Right lobe of liver (tissue), 6 donors: ENCODE results near the gene TMEM88. TPM values are rescaled to one million over a fixed set of nuclear protein-coding genes. Genes with fewer than 3 reads are reported as not detected.
A peak's percentile ranks its signal among the peaks of the same experiment; 100 is the strongest.

Experiments
- ATAC-seq, 4 donors: fragments of 200-7000 bp; cut with Tn5 transposase; one replicate each; pipeline ENCODE4 v1.9.1; 2020; ENCODE audit warnings: mild to moderate bottlenecking in 4 of 4, moderate library complexity in 4 of 4
- DNase-seq, 3 donors: peaks; one replicate each; pipeline ENCODE4 v3.0.0-alpha.2; 2020
- H3K27ac ChIP-seq, 3 donors: fragments of 200-600 bp; one replicate each; pipeline ENCODE4 v1.8.0; 2022
- H3K27me3 ChIP-seq, 2 donors: fragments of 200-600 bp; one replicate each; pipeline ENCODE4 v1.8.0; 2022
- H3K36me3 ChIP-seq, 4 donors: fragments of 200-600 bp; sonication (generic) in 1 of 4; one replicate each; pipeline versions ENCODE4 v1.5.1 to v1.8.0; 2017 to 2022; ENCODE audit warnings: control low read depth in 1 of 4
- H3K4me1 ChIP-seq, 4 donors: fragments of 200-600 bp; sonication (generic) in 1 of 4; one replicate each; pipeline versions ENCODE4 v1.5.1 to v1.8.0; 2017 to 2022; ENCODE audit warnings: control low read depth in 1 of 4
- H3K4me3 ChIP-seq, 3 donors: fragments of 200-600 bp; one replicate each; pipeline ENCODE4 v1.8.0; 2022
- H3K9me3 ChIP-seq, 4 donors: fragments of 200-600 bp; sonication (generic) in 1 of 4; one replicate each; pipeline versions ENCODE4 v1.5.1 to v1.8.0; 2017 to 2022; ENCODE audit warnings: control low read depth in 1 of 4
- POLR2A ChIP-seq: fragments of 450-650 bp; IDR thresholded peaks from one replicate; pipeline ENCODE4 v1.6.1; 2017; ENCODE audit warnings: antibody characterized with exemption, mild to moderate bottlenecking
- WGBS: methylation state at CpG from one replicate; pipeline ENCODE4 v1.1.6; 2018; ENCODE audit warnings: low coverage, low lambda C conversion rate; ENCODE audit not compliant: insufficient coverage; ENCODE audit errors: missing lambda C conversion rate; 5-methylcytosine and 5-hydroxymethylcytosine counted together
- intact Hi-C, 2 donors: fragments of 100-400 bp; cut with DNase I; formaldehyde crosslinking; loops; one replicate each; pipeline versions ENCODE4 v1.11.2 to v1.14.1; 2022
- total RNA-seq, 6 experiments: library from RNA; depleted of rRNA in 2 of 6; stranded (reverse); fragments of >200 nt in 2 of 6; fragmentation: NEBNext Ultra II Directional in 3 of 6; extraction: Animal tissue kit (Norgen Biotek cat#: 25700) in 3 of 6; gene quantifications; one replicate each; pipeline versions ENCODE4 v1.1.0 to v1.2.4, GENCODE V29; 2016 to 2023
- TF ChIP-seq, protein P1 (sequence below), 4 donors: fragments of 200-600 bp in 3 of 4; fragments of 450-650 bp in 1 of 4; IDR thresholded peaks; one replicate each; pipeline versions ENCODE4 v1.5.1 to v1.8.0; 2016 to 2022; ENCODE audit warnings: antibody characterized with exemption in 4 of 4, mild to moderate bottlenecking in 2 of 4
- donor health status: DM: no; HTN: yes; CAD: no.
- donor health status: DM: no; HTN: no; CAD: no.
- donor health status: DM: no; HTN: no; CAD: no.
- donor health status: DM: no; HTN: yes; CAD: no.
- donor health status: DM: no; HTN: yes; CAD: no.

Gene TMEM88
- total RNA-seq, 6 experiments from 2014 or later, result 0.74 to 2.4 (median 1.2) TPM

DNA sequence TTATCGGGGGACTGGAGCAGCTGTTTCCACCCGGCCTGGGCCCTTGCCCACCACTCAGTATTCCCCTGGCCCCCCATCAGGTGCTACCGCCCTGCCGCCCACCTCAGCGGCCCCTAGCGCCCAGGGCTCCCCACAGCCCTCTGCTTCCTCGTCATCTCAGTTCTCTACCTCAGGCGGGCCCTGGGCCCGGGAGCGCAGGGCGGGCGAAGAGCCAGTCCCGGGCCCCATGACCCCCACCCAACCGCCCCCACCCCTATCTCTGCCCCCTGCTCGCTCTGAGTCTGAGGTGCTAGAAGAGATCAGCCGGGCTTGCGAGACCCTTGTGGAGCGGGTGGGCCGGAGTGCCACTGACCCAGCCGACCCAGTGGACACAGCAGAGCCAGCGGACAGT, 6.1 kb upstream of the TMEM88 start:
- H3K4me3 ChIP-seq, result no peak overlapping the region
- no peaks in the 10 kb centered on the region for H3K27me3 ChIP-seq
- H3K9me3 ChIP-seq, result no peaks in the 10 kb centered on the region
- no CpG with 5 or more reads among the region's 21 CpGs for WGBS
- no peak for ATAC-seq
- H3K36me3 ChIP-seq, result peaks cover 0 to 65% (median 23%) of the 10 kb centered on the region in 4 donors
- H3K27ac ChIP-seq, result no peak overlapping the region
- H3K4me1 ChIP-seq, result peaks cover 0 to 10% (median 4%) of the 10 kb centered on the region in 4 donors
- no peak for TF ChIP-seq POLR2A
- TF ChIP-seq, protein P1, sequence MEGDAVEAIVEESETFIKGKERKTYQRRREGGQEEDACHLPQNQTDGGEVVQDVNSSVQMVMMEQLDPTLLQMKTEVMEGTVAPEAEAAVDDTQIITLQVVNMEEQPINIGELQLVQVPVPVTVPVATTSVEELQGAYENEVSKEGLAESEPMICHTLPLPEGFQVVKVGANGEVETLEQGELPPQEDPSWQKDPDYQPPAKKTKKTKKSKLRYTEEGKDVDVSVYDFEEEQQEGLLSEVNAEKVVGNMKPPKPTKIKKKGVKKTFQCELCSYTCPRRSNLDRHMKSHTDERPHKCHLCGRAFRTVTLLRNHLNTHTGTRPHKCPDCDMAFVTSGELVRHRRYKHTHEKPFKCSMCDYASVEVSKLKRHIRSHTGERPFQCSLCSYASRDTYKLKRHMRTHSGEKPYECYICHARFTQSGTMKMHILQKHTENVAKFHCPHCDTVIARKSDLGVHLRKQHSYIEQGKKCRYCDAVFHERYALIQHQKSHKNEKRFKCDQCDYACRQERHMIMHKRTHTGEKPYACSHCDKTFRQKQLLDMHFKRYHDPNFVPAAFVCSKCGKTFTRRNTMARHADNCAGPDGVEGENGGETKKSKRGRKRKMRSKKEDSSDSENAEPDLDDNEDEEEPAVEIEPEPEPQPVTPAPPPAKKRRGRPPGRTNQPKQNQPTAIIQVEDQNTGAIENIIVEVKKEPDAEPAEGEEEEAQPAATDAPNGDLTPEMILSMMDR (IDR thresholded peaks at IDR 0.05), result no peak
- intact Hi-C loops, result no loop called here
- DNase-seq, result no peak

DNA sequence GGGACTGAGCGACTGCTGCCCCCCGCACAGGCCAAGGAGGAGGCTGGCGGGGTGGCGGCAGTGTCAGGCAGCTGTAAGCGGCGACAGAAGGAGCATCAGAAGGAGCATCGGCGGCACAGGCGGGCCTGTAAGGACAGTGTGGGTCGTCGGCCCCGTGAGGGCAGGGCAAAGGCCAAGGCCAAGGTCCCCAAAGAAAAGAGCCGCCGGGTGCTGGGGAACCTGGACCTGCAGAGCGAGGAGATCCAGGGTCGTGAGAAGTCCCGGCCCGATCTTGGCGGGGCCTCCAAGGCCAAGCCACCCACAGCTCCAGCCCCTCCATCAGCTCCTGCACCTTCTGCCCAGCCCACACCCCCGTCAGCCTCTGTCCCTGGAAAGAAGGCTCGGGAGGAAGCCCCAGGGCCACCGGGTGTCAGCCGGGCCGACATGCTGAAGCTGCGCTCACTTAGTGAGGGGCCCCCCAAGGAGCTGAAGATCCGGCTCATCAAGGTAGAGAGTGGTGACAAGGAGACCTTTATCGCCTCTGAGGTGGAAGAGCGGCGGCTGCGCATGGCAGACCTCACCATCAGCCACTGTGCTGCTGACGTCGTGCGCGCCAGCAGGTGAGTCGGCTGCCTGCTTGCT, 5.6 kb upstream of the TMEM88 start:
- TF ChIP-seq POLR2A, result no peak
- TF ChIP-seq, protein P1 (IDR thresholded peaks at IDR 0.05), result no peak
- H3K27me3 ChIP-seq, result no peaks in the 10 kb centered on the region
- ATAC-seq (no peak), DNase-seq (peak in 2 of 3 donors; percentile 27 to 48)
- peaks cover 0 to 10% (median 4%) of the 10 kb centered on the region in 4 donors for H3K4me1 ChIP-seq
- H3K36me3 ChIP-seq, result peaks cover 0 to 69% (median 25%) of the 10 kb centered on the region in 4 donors
- H3K9me3 ChIP-seq, result no peaks in the 10 kb centered on the region
- intact Hi-C loops, result no loop called here
- no peak overlapping the region for H3K27ac ChIP-seq
- no peak overlapping the region for H3K4me3 ChIP-seq
- WGBS, result 60% methylated on average over 1 of the region's 35 CpGs

DNA sequence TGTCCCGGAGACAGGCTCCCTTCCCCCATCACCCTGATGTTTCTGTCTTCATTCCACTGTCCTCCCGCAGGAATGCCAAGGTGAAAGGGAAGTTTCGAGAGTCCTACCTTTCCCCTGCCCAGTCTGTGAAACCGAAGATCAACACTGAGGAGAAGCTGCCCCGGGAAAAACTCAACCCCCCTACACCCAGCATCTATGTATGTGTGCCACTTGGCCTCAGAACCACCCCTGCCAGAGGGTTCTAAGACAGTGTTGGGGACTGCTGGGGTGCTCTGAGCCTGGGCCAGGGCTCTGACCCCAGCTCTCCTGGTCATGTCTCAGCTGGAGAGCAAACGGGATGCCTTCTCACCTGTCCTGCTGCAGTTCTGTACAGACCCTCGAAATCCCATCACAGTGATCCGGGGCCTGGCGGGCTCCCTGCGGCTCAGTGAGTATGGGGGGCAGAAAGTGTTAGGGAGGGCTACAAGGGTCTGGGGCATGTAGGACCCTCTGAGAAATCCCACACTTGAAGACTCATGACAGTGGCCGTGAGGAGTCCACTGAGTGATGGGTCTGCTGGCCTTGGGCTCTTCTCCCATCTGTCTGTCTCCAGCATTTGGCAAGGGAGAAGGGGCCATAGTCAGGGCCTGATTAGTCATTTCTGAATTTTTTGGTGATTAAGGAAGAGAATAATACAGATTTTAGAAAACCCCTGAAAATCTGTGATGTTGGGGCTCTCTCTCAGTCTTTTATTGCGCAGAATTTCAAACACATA, 4.9 kb upstream of the TMEM88 start:
- TF ChIP-seq, protein P1 (IDR thresholded peaks at IDR 0.05), result no peak
- TF ChIP-seq POLR2A, result no peak
- no peaks in the 10 kb centered on the region for H3K27me3 ChIP-seq
- no peaks in the 10 kb centered on the region for H3K9me3 ChIP-seq
- ATAC-seq (no peak), DNase-seq (no peak)
- H3K4me1 ChIP-seq, result peaks cover 0 to 9% (median 4%) of the 10 kb centered on the region in 4 donors
- peaks cover 0 to 69% (median 25%) of the 10 kb centered on the region in 4 donors for H3K36me3 ChIP-seq
- H3K4me3 ChIP-seq, result no peak overlapping the region
- WGBS, result 92% methylated on average over 1 of the region's 12 CpGs
- H3K27ac ChIP-seq, result no peak overlapping the region
- intact Hi-C loops, result loop anchor here in 1 of 2 donors (5.0 kb wide), 1 partner anchor 33 kb away; no protein-coding TSS in a partner anchor

DNA sequence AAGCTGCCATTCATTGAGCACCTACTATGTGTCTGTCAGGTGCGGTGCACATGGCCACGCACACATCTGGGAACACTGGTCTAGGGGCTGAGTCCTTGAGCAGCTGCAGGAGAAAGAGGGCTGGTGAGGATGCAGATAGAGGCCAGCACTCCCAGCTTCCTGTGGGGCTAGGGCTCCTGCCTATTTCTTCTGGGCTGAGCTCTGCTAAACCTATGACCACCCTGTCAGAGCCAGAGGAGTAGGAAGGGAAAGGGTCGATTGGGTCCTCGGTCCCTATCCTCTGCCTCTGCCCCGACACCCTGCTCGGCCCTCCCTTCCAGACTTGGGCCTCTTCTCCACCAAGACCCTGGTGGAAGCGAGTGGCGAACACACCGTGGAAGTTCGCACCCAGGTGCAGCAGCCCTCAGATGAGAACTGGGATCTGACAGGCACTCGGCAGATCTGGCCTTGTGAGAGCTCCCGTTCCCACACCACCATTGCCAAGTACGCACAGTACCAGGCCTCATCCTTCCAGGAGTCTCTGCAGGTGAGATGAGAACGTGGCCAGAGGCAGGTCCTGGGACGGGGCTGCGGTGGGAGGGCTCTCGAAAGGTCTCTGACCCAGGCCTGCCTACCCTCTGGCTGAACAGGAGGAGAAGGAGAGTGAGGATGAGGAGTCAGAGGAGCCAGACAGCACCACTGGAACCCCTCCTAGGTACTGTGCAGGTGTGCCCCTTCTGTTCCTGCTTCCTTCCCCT, 4.0 kb upstream of the TMEM88 start:
- Histone ChIP-seq H3K36me3 (peaks cover 0 to 60% (median 25%) of the 10 kb centered on the region in 4 donors), H3K9me3 (no peaks in the 10 kb centered on the region), H3K27me3 (no peaks in the 10 kb centered on the region), H3K27ac (no peak overlapping the region), H3K4me3 (peak overlapping the region in 1 of 3 donors; percentile 5), H3K4me1 (peaks cover 0 to 7% (median 0%) of the 10 kb centered on the region in 4 donors)
- DNase-seq (peak in 2 of 3 donors; percentile 51 to 58), ATAC-seq (no peak)
- intact Hi-C loops, result loop anchor here in 1 of 2 donors (5.0 kb wide), 1 partner anchor 34 kb away; no protein-coding TSS in a partner anchor
- WGBS, result 87% methylated on average over 4 of the region's 17 CpGs
- TF ChIP-seq, protein P1 (IDR thresholded peaks at IDR 0.05), result no peak
- no peak for TF ChIP-seq POLR2A
